SIG-M5 (cell line): Measurements from ENCODE around the gene ZNF300.
"Not testable (repeated sequence)": the region's sequence is repeated elsewhere in the genome, so short reads cannot be mapped to it uniquely, and the experiment has no call there.

ENCODE experiments used
- DNase-seq: peaks from one replicate; lab custom pipeline; 2025; lab: John Stamatoyannopoulos, UW

Gene ZNF300

DNA sequence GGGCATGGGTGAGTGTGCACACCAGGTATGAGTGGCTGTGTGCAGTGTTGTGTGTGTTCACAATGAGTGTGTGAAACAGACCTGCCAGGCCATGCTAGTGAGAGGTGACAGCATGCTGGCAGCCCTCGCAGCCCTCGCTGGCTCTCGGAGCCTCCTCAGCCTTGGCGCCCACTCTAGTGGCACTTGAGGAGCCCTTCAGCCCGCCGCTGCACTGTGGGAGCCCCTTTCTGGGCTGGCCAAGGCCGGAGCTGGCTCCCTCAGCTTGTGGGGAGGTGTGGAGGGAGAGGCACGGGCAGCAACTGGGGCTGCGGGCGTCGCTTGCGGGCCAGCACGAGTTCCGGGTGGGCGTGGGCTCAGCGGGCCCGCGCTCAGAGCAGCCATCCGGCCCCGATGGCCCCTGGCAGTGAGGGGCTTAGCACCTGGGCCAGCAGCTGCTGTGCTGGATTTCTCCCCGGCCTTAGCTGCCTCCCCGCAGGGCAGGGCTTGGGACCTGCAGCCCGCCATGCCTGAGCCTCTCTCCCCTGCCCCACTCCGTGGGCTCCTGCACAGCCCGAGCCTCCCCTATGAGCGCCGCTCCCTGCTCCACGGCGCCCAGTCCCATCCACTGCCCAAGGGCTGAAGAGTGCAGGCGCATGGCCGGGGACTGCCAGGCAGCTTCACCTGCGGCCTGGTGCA is 59.5 kb downstream of the ZNF300 start:
- DNase-seq, result not testable (repeated sequence)
